Muscle layer of colon (tissue), 2 donors: ENCODE results near the gene SLC25A38.

Source experiments
- H3K27ac ChIP-seq: one replicate; pipeline ENCODE4 v1.7.0; 2013; ENCODE audit warnings: low read depth, mild to moderate bottlenecking, low read length, moderate library complexity
- H3K27me3 ChIP-seq, 2 donors: one replicate each; pipeline ENCODE4 v1.7.0; 2013; ENCODE audit warnings: low read length in 2 of 2, mild to moderate bottlenecking in 2 of 2; ENCODE audit not compliant: insufficient read depth in 2 of 2, control insufficient read depth in 1 of 2
- H3K36me3 ChIP-seq: one replicate; pipeline ENCODE4 v1.7.0; 2013; ENCODE audit warnings: mild to moderate bottlenecking, low read length; ENCODE audit not compliant: insufficient read depth
- H3K4me1 ChIP-seq: one replicate; pipeline ENCODE4 v1.7.0; 2013; ENCODE audit warnings: mild to moderate bottlenecking, low read length; ENCODE audit not compliant: insufficient read depth
- H3K4me3 ChIP-seq, 2 donors: one replicate each; pipeline ENCODE4 v1.7.0; 2013; ENCODE audit warnings: low read length in 2 of 2, low read depth in 1 of 2, mild to moderate bottlenecking in 1 of 2, moderate library complexity in 1 of 2
- H3K9ac ChIP-seq: one replicate; pipeline ENCODE4 v1.7.0; 2013; ENCODE audit warnings: low read length
- H3K9me3 ChIP-seq: one replicate; pipeline ENCODE4 v1.7.0; 2013; ENCODE audit warnings: mild to moderate bottlenecking, low read length
- donor health status: abdominal sarcoma.
- donor health status: Adenocarcinoma of cecum.

SLC25A38 gene

GRCh38 chr3:39446444-39446843 lies 63.3 kb downstream of the SLC25A38 start:
- H3K36me3 ChIP-seq = no peaks in the 10 kb centered on the region
- no peaks in the 10 kb centered on the region for H3K9me3 ChIP-seq
- H3K27me3 ChIP-seq = no peaks in the 10 kb centered on the region
- no peak overlapping the region for H3K4me3 ChIP-seq
- no peak overlapping the region for H3K9ac ChIP-seq
- H3K27ac ChIP-seq = no peak overlapping the region
- no peaks in the 10 kb centered on the region for H3K4me1 ChIP-seq
